ENCODE measurements around the gene ZNF79. TPM values are rescaled to one million over a fixed set of nuclear protein-coding genes. Genes with fewer than 3 reads are reported as not detected.

ZNF79 gene
- total RNA-seq (ENCODE audit: low replicate concordance), result 14.1 and 18.7 TPM in 2 replicates
- long read RNA-seq, transcript ZNF79-201 (5 exons, 2,078 nt), result minor isoform, 10 of 57 reads
- long read RNA-seq, transcript ZNF79-202 (6 exons, 2,194 nt), result minor isoform, 8 of 57 reads
- long read RNA-seq, transcript ZNF79-203 (5 exons, 2,192 nt), result major isoform, 21 of 57 reads
- long read RNA-seq, partial matches to known transcripts, result 4 of 57 reads
- long read RNA-seq, other reads (novel, unspliced or antisense), result 14 of 57 reads

GRCh38 chr9:127423934-127424675, at the start of gene ZNF79:
Gene ZNF79 (plus strand): TSS chr9:127424382. CDS start chr9:127424788, 406 bp downstream.
- Mint-ChIP-seq H3K27ac (peak within 1 kb of the TSS; percentile 97), H3K4me3 (peak within 1 kb of the TSS; percentile 98), H3K36me3 (no peaks in the 10 kb centered on the region), H3K27me3 (no peaks in the 10 kb centered on the region), H3K4me1 (ENCODE audit: unreplicated experiment) (peaks cover 35% of the 10 kb centered on the region), H3K9me3 (no peaks in the 10 kb centered on the region)
- no peak for TF ChIP-seq CTCF (conservative IDR thresholded peaks at IDR 0.05)
- DNase-seq (ENCODE audit: extremely low spot score, unreplicated experiment), result peak; percentile 95

DNA sequence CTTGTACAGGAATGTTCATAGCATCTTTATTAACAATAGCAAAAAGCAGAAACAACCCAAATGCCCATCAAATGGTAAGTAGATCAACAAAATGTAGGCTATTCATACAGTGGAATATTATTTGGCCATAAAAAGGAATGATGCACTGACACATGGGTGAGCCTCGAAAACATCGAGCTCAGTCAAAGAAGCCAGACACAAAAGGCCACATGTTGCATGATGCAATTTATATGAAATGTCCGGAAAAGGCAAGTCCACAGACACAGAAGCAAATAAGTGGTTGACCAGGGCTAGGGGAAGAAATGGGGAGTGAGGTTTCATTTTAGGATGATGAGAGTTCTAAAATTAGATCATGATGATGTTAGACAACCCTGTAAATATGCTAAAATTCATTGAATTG, 43.7 kb upstream of the ZNF79 start:
- Mint-ChIP-seq H3K4me3 (no peak overlapping the region), H3K27ac (no peak overlapping the region), H3K9me3 (no peaks in the 10 kb centered on the region), H3K36me3 (peaks cover 3% of the 10 kb centered on the region), H3K4me1 (ENCODE audit: unreplicated experiment) (no peaks in the 10 kb centered on the region), H3K27me3 (no peaks in the 10 kb centered on the region)
- TF ChIP-seq CTCF (conservative IDR thresholded peaks at IDR 0.05), result no peak
- DNase-seq (ENCODE audit: extremely low spot score, unreplicated experiment), result no peak

- no peaks in the 10 kb centered on the region for H3K4me1 Mint-ChIP-seq (ENCODE audit: unreplicated experiment)
- H3K27me3 Mint-ChIP-seq, result no peaks in the 10 kb centered on the region
- DNase-seq (ENCODE audit: extremely low spot score, unreplicated experiment), result no peak
- no peak for TF ChIP-seq CTCF (conservative IDR thresholded peaks at IDR 0.05)
- H3K9me3 Mint-ChIP-seq, result no peaks in the 10 kb centered on the region
- H3K36me3 Mint-ChIP-seq, result peaks cover 3% of the 10 kb centered on the region
- H3K27ac Mint-ChIP-seq, result no peak overlapping the region
- no peak overlapping the region for H3K4me3 Mint-ChIP-seq
Observed at GRCh38 chr9:127382541-127382940, 41.6 kb upstream of the ZNF79 start.

- no peak overlapping the region for H3K27ac Mint-ChIP-seq
- no peaks in the 10 kb centered on the region for H3K27me3 Mint-ChIP-seq
- H3K4me3 Mint-ChIP-seq, result no peak overlapping the region
- TF ChIP-seq CTCF (conservative IDR thresholded peaks at IDR 0.05), result no peak
- H3K4me1 Mint-ChIP-seq (ENCODE audit: unreplicated experiment), result peaks cover 13% of the 10 kb centered on the region
- peaks cover 3% of the 10 kb centered on the region for H3K36me3 Mint-ChIP-seq
- no peak for DNase-seq (ENCODE audit: extremely low spot score, unreplicated experiment)
- no peaks in the 10 kb centered on the region for H3K9me3 Mint-ChIP-seq
Observed at GRCh38 chr9:127384016-127384730, 40.0 kb upstream of the ZNF79 start.

- Mint-ChIP-seq H3K27ac (no peak overlapping the region), H3K4me1 (ENCODE audit: unreplicated experiment) (peaks cover 17% of the 10 kb centered on the region), H3K9me3 (no peaks in the 10 kb centered on the region), H3K4me3 (no peak overlapping the region), H3K27me3 (no peaks in the 10 kb centered on the region), H3K36me3 (peaks cover 3% of the 10 kb centered on the region)
- TF ChIP-seq CTCF (conservative IDR thresholded peaks at IDR 0.05), result peak; percentile 26
- no peak for DNase-seq (ENCODE audit: extremely low spot score, unreplicated experiment)
Observed at GRCh38 chr9:127384901-127385300, 39.3 kb upstream of the ZNF79 start.

All from type B pancreatic cell (in vitro differentiated cells).